ENCODE data around the gene REXO5. TPM values are rescaled to one million over a fixed set of nuclear protein-coding genes. Genes with fewer than 3 reads are reported as not detected.

The REXO5 gene
- total RNA-seq, 2 experiments from 2014 or later: 16.4 to 20.4 TPM

GRCh38 chr16:20768121-20768520 lies 38.2 kb upstream of the REXO5 start:
- CTCF ChIA-PET: no interaction called here
- Mint-ChIP-seq H3K4me3 (no peak overlapping the region), H3K27me3 (no peaks in the 10 kb centered on the region), H3K36me3 (ENCODE audit: low read depth) (peaks cover 1% of the 10 kb centered on the region), H3K27ac (no peak overlapping the region), H3K4me1 (ENCODE audit: low read depth) (peaks cover 18% of the 10 kb centered on the region), H3K9me3 (no peaks in the 10 kb centered on the region)
- no peak for ATAC-seq
- intact Hi-C loops (cut with micrococcal nuclease): no loop called here
- no peak for TF ChIP-seq CTCF (IDR thresholded peaks at IDR 0.05)
- no peak for DNase-seq
- POLR2A ChIA-PET: no interaction called here

- no peaks in the 10 kb centered on the region for H3K27me3 Mint-ChIP-seq
- peaks cover 15% of the 10 kb centered on the region for H3K4me1 Mint-ChIP-seq (ENCODE audit: low read depth)
- DNase-seq: no peak
- intact Hi-C loops (cut with micrococcal nuclease): no loop called here
- H3K27ac Mint-ChIP-seq: no peak overlapping the region
- no peak for ATAC-seq
- no peak for TF ChIP-seq CTCF (IDR thresholded peaks at IDR 0.05)
- no peaks in the 10 kb centered on the region for H3K9me3 Mint-ChIP-seq
- ChIA-PET POLR2A (no interaction called here), CTCF (no interaction called here)
- peaks cover 1% of the 10 kb centered on the region for H3K36me3 Mint-ChIP-seq (ENCODE audit: low read depth)
- H3K4me3 Mint-ChIP-seq: no peak overlapping the region
These were observed 37.5 kb upstream of the REXO5 start for GRCh38 chr16:20768818-20769217.

- no peak overlapping the region for H3K27ac Mint-ChIP-seq
- TF ChIP-seq CTCF (IDR thresholded peaks at IDR 0.05): no peak
- DNase-seq (no peak), ATAC-seq (no peak)
- no peak overlapping the region for H3K4me3 Mint-ChIP-seq
- intact Hi-C loops (cut with micrococcal nuclease): no loop called here
- POLR2A ChIA-PET: no interaction called here
- H3K9me3 Mint-ChIP-seq: no peaks in the 10 kb centered on the region
- H3K4me1 Mint-ChIP-seq (ENCODE audit: low read depth): no peaks in the 10 kb centered on the region
- H3K27me3 Mint-ChIP-seq: no peaks in the 10 kb centered on the region
- CTCF ChIA-PET: interaction anchor here (0.9 to 1.6 kb wide), 3 partner anchors 9 to 1190 kb away, joined by 3 to 5 read pairs (median 3); partner anchors contain the start of gene ACSM3
- peaks cover 1% of the 10 kb centered on the region for H3K36me3 Mint-ChIP-seq (ENCODE audit: low read depth)
These were observed 32.6 kb upstream of the REXO5 start for GRCh38 chr16:20773679-20774078.

- ChIA-PET POLR2A (no interaction called here), CTCF (interaction anchor here (0.6 to 3.0 kb wide), 6 partner anchors 8 to 34 kb away, joined by 3 to 12 read pairs (median 4); partner anchors contain the start of gene ACSM3)
- no peak overlapping the region for H3K27ac Mint-ChIP-seq
- H3K36me3 Mint-ChIP-seq (ENCODE audit: low read depth): peaks cover 1% of the 10 kb centered on the region
- no peaks in the 10 kb centered on the region for H3K4me1 Mint-ChIP-seq (ENCODE audit: low read depth)
- peak; percentile 67 for TF ChIP-seq CTCF (IDR thresholded peaks at IDR 0.05)
- no peak overlapping the region for H3K4me3 Mint-ChIP-seq
- ATAC-seq (peak; percentile 77), DNase-seq (peak; percentile 83)
- intact Hi-C loops (cut with micrococcal nuclease): no loop called here
- no peaks in the 10 kb centered on the region for H3K9me3 Mint-ChIP-seq
- H3K27me3 Mint-ChIP-seq: no peaks in the 10 kb centered on the region
These were observed 31.5 kb upstream of the REXO5 start for GRCh38 chr16:20774703-20775362.

- no peaks in the 10 kb centered on the region for H3K27me3 Mint-ChIP-seq
- TF ChIP-seq CTCF (IDR thresholded peaks at IDR 0.05): no peak
- no peaks in the 10 kb centered on the region for H3K36me3 Mint-ChIP-seq (ENCODE audit: low read depth)
- intact Hi-C loops (cut with micrococcal nuclease): no loop called here
- no peak overlapping the region for H3K27ac Mint-ChIP-seq
- H3K4me1 Mint-ChIP-seq (ENCODE audit: low read depth): no peaks in the 10 kb centered on the region
- ATAC-seq (no peak), DNase-seq (no peak)
- ChIA-PET CTCF (no interaction called here), POLR2A (no interaction called here)
- no peaks in the 10 kb centered on the region for H3K9me3 Mint-ChIP-seq
- no peak overlapping the region for H3K4me3 Mint-ChIP-seq
These were observed 24.6 kb upstream of the REXO5 start for GRCh38 chr16:20781697-20782096.

Measured in activated CD8-positive, alpha-beta T cell treated with anti-CD3 and anti-CD28 coated beads for 36 hours (primary cell).